ENCODE results near the gene CBLL2.

GRCh38 chrX:22246620-22247019 lies 26.1 kb upstream of the CBLL2 start:
- TF ChIP-seq EZH2 (IDR thresholded peaks at IDR 0.05; ENCODE audit: borderline replicate concordance, low read length) (no peak), CTCF (conservative IDR thresholded peaks at IDR 0.05 in 1 of 2, IDR thresholded peaks at IDR 0.05 in 1 of 2; ENCODE audit: extremely low read depth in 1 of 2, insufficient read depth in 1 of 2, low read depth in 1 of 2, low read length in 2 of 2) (no peak)
